Fibroblast of lung (primary cell): ENCODE measurements around the gene KATNAL1. TPM values are rescaled to one million over a fixed set of nuclear protein-coding genes. Genes with fewer than 3 reads are reported as not detected.

ENCODE experiments used
- DNase-seq, 2 donors: peaks; one replicate each; pipeline versions ENCODE4 v3.0.0 to v3.0.0-alpha.2; 2010; ENCODE audit warnings: low read depth in 2 of 2
- H2AFZ ChIP-seq: 2 replicates; pipeline ENCODE4 v1.5.1; 2012; ENCODE audit warnings: low read length, control low read depth, inconsistent platforms
- H3K27ac ChIP-seq: 2 replicates; pipeline ENCODE4 v1.5.1; 2011; ENCODE audit warnings: low read length, control low read depth; ENCODE audit not compliant: insufficient read depth
- H3K27me3 ChIP-seq: 2 replicates; pipeline ENCODE4 v1.5.1; 2011; ENCODE audit warnings: mild to moderate bottlenecking, low read length; ENCODE audit not compliant: control insufficient read depth, insufficient read depth
- H3K36me3 ChIP-seq: 2 replicates; pipeline ENCODE4 v1.5.1; 2011; ENCODE audit warnings: low read length; ENCODE audit not compliant: control insufficient read depth, insufficient read depth
- H3K4me1 ChIP-seq: 2 replicates; pipeline ENCODE4 v1.5.1; 2011; ENCODE audit warnings: low read length; ENCODE audit not compliant: control insufficient read depth, insufficient read depth; ENCODE audit errors: extremely low read depth
- H3K4me2 ChIP-seq: 2 replicates; pipeline ENCODE4 v1.5.1; 2011; ENCODE audit warnings: low read length, control low read depth; ENCODE audit not compliant: insufficient read depth; ENCODE audit errors: extremely low read depth
- H3K4me3 ChIP-seq, 4 experiments: fragments of 200-600 bp in 1 of 4; sonication (generic) in 1 of 4; replicated peaks in 1 of 4; 2 replicates each; pipeline ENCODE4 v1.5.1; 2011 to 2016; ENCODE audit warnings: low read length in 4 of 4, low read depth in 3 of 4, mild to moderate bottlenecking in 3 of 4, control low read depth in 2 of 4, inconsistent platforms in 1 of 4, mixed read lengths in 1 of 4; ENCODE audit not compliant: insufficient read depth in 1 of 4; ENCODE audit errors: control extremely low read depth in 1 of 4
- H3K79me2 ChIP-seq: 2 replicates; pipeline ENCODE4 v1.5.1; 2012; ENCODE audit warnings: mild to moderate bottlenecking, low read length, inconsistent platforms; ENCODE audit not compliant: control insufficient read depth, insufficient read depth
- H3K9ac ChIP-seq: 2 replicates; pipeline ENCODE4 v1.5.1; 2011; ENCODE audit warnings: mild to moderate bottlenecking, low read length, control low read depth; ENCODE audit not compliant: insufficient read depth
- H3K9me3 ChIP-seq: 2 replicates; pipeline ENCODE4 v1.5.1; 2012; ENCODE audit warnings: low read depth, low read length; ENCODE audit not compliant: control insufficient read depth, insufficient read depth
- H4K20me1 ChIP-seq: 2 replicates; pipeline ENCODE4 v1.5.1; 2011; ENCODE audit warnings: low read length; ENCODE audit not compliant: control insufficient read depth, insufficient read depth; ENCODE audit errors: extremely low read depth
- CTCF ChIP-seq, 2 donors: IDR thresholded peaks in 1 of 2; conservative IDR thresholded peaks in 1 of 2; 1 replicate in 1 of 2; 2 replicates in 1 of 2; pipeline ENCODE4 v1.5.1; 2011 to 2012; ENCODE audit warnings: low read length in 2 of 2, control low read depth in 1 of 2, inconsistent platforms in 1 of 2, low read depth in 1 of 2, mild to moderate bottlenecking in 1 of 2
- EZH2 ChIP-seq: IDR thresholded peaks from 2 replicates; pipeline ENCODE4 v1.5.1; 2012; ENCODE audit warnings: low read length, control low read depth, mild to moderate bottlenecking; ENCODE audit errors: missing control alignments
- polyA plus RNA-seq, 2 donors: library from polyadenylated mRNA; depleted of rRNA in 1 of 2; stranded (reverse) in 1 of 2; unstranded in 1 of 2; fragments of >200 nt; gene quantifications; 2 replicates each; pipeline ENCODE4 v1.2.1, GENCODE V29; 2011 to 2012; ENCODE audit warnings: missing spikeins in 1 of 2
- total RNA-seq: library from RNA; depleted of rRNA; stranded (reverse); fragments of >200 nt; gene quantifications from 2 replicates; pipeline ENCODE4 v1.2.1, GENCODE V29; 2014

The KATNAL1 gene
- total and polyA plus RNA-seq, 2 donors (not counting 1 experiment from before 2014, with no cell fraction given): 24.8 to 32.7 TPM

- peak; percentile 14 to 74 for DNase-seq
- TF ChIP-seq CTCF (conservative IDR thresholded peaks at IDR 0.05 in 1 of 2, IDR thresholded peaks at IDR 0.05 in 1 of 2; ENCODE audit: low read depth in 1 of 2, low read length in 2 of 2) (no peak), EZH2 (no peak)
Observed at GRCh38 chr13:30338331-30338851, 31.0 kb upstream of the KATNAL1 start.

GRCh38 chr13:30337061-30337610 is 29.8 kb upstream of the KATNAL1 start:
- H3K4me1 ChIP-seq: peaks cover 17% of the 10 kb centered on the region
- H3K36me3 ChIP-seq: no peaks in the 10 kb centered on the region
- no peaks in the 10 kb centered on the region for H3K9me3 ChIP-seq
- H3K4me2 ChIP-seq: no peak overlapping the region
- no peaks in the 10 kb centered on the region for H3K79me2 ChIP-seq
- no peak overlapping the region for H3K27ac ChIP-seq
- no peak for TF ChIP-seq CTCF (conservative IDR thresholded peaks at IDR 0.05 in 1 of 2, IDR thresholded peaks at IDR 0.05 in 1 of 2; ENCODE audit: low read depth in 1 of 2, low read length in 2 of 2)
- TF ChIP-seq EZH2: no peak
- no peaks in the 10 kb centered on the region for H3K27me3 ChIP-seq
- DNase-seq: no peak
- H3K9ac ChIP-seq: no peak overlapping the region
- no peak overlapping the region for H2AFZ ChIP-seq
- no peaks in the 10 kb centered on the region for H4K20me1 ChIP-seq
- H3K4me3 ChIP-seq: no peak overlapping the region

More at GRCh38 chr13:30338331-30338851, 31.0 kb upstream of the KATNAL1 start:
- H3K79me2 ChIP-seq: no peaks in the 10 kb centered on the region
- no peak overlapping the region for H2AFZ ChIP-seq
- no peak overlapping the region for H3K9ac ChIP-seq
- H3K4me2 ChIP-seq: no peak overlapping the region
- H3K27ac ChIP-seq: no peak overlapping the region
- H3K9me3 ChIP-seq: no peaks in the 10 kb centered on the region
- H3K27me3 ChIP-seq: no peaks in the 10 kb centered on the region
- H3K36me3 ChIP-seq: no peaks in the 10 kb centered on the region
- no peak overlapping the region for H3K4me3 ChIP-seq
- peaks cover 22% of the 10 kb centered on the region for H3K4me1 ChIP-seq
- H4K20me1 ChIP-seq: no peaks in the 10 kb centered on the region

GRCh38 chr13:30334663-30335386 is 27.5 kb upstream of the KATNAL1 start:
- Histone ChIP-seq H3K79me2 (no peaks in the 10 kb centered on the region), H3K4me2 (no peak overlapping the region), H3K36me3 (no peaks in the 10 kb centered on the region), H3K27ac (no peak overlapping the region), H4K20me1 (no peaks in the 10 kb centered on the region), H3K4me3 (no peak overlapping the region), H3K9me3 (no peaks in the 10 kb centered on the region), H2AFZ (no peak overlapping the region), H3K9ac (no peak overlapping the region), H3K4me1 (peaks cover 11% of the 10 kb centered on the region), H3K27me3 (no peaks in the 10 kb centered on the region)
- TF ChIP-seq EZH2 (no peak), CTCF (conservative IDR thresholded peaks at IDR 0.05 in 1 of 2, IDR thresholded peaks at IDR 0.05 in 1 of 2; ENCODE audit: low read depth in 1 of 2, low read length in 2 of 2) (peak; percentile 31 to 39)
- DNase-seq: no peak
